A549 (cell line): ENCODE data around the gene GJA3. TPM values are rescaled to one million over a fixed set of nuclear protein-coding genes. Genes with fewer than 3 reads are reported as not detected.
A peak's percentile ranks its signal among the peaks of the same experiment; 100 is the strongest.

Experiments used
- ATAC-seq, 2 experiments: fragments of 200-7000 bp in 1 of 2; fragments of >200 bp in 1 of 2; cut with Nextera tagmentation in 1 of 2; cut with Tn5 transposase in 1 of 2; 3 replicates each; pipeline versions ENCODE4 v1.8.0 to v1.9.1; 2018 to 2020; ENCODE audit warnings: mild to moderate bottlenecking in 1 of 2, moderate library complexity in 1 of 2
- CTCF ChIA-PET: fragments of 300-600 bp; sonication (Branson Sonifier 250); formaldehyde crosslinking; extraction: SDS; loops from one replicate; lab custom pipeline; 2021; ENCODE audit warnings: antibody characterized with exemption, inconsistent platforms; lab: Yijun Ruan, JAX
- POLR2A ChIA-PET: fragments of 350-600 bp; formaldehyde crosslinking; extraction: SDS; loops from one replicate; lab custom pipeline; 2021; ENCODE audit warnings: antibody characterized with exemption, inconsistent platforms; lab: Yijun Ruan, JAX
- DNase-seq, 2 experiments: peaks; one replicate each; pipeline versions ENCODE4 v3.0.0 to v3.0.0-alpha.2; 2011 to 2016; ENCODE audit warnings: low read depth in 1 of 2, low spot score in 1 of 2
- FAIRE-seq: peaks from 2 replicates; lab custom pipeline; 2011; peaks lifted over from hg19 to GRCh38; lab: Jason Lieb, UNC
- H3K27ac ChIP-seq, 2 experiments: fragments of >200 bp; sonication (Bioruptor Twin); formaldehyde crosslinking; 3 replicates each; pipeline ENCODE4 v1.5.1; 2016 to 2017
- H3K4me1 ChIP-seq: fragments of >200 bp; sonication (Bioruptor Twin); formaldehyde crosslinking; 3 replicates; pipeline ENCODE4 v1.6.1; 2016
- H3K4me2 ChIP-seq: fragments of >200 bp; sonication (Bioruptor Twin); formaldehyde crosslinking; 3 replicates; pipeline ENCODE4 v1.6.1; 2016
- H3K4me3 ChIP-seq: fragments of >200 bp; sonication (Bioruptor Twin); formaldehyde crosslinking; 3 replicates; pipeline ENCODE4 v1.5.1; 2016
- H3K9me3 ChIP-seq: fragments of >200 bp; sonication (Bioruptor Twin); formaldehyde crosslinking; 3 replicates; pipeline ENCODE4 v1.6.1; 2016
- BCL3 ChIP-seq: fragments of >200 bp; sonication (Bioruptor Twin); formaldehyde crosslinking; IDR thresholded peaks from 3 replicates; pipeline ENCODE4 v1.6.1; 2016
- BHLHE40 ChIP-seq: IDR thresholded peaks from 2 replicates; pipeline ENCODE4 v1.6.1; 2012; ENCODE audit warnings: low read depth, low read length, inconsistent platforms
- CBX2 ChIP-seq: fragments of 200-600 bp; sonication (generic); IDR thresholded peaks from 2 replicates; pipeline ENCODE4 v1.6.1; 2016; ENCODE audit warnings: low read depth, mild to moderate bottlenecking, borderline replicate concordance
- CEBPB ChIP-seq, 2 experiments: fragments of >200 bp in 1 of 2; sonication (Bioruptor Twin) in 1 of 2; formaldehyde crosslinking in 1 of 2; IDR thresholded peaks; 2 replicates each; pipeline ENCODE4 v1.6.1; 2012 to 2016
- CHD2 ChIP-seq: fragments of 150-350 bp; IDR thresholded peaks from 2 replicates; pipeline ENCODE4 v1.6.1; 2014; ENCODE audit warnings: low read length; ENCODE audit not compliant: partially characterized antibody
- E2F6 ChIP-seq: IDR thresholded peaks from 2 replicates; pipeline ENCODE4 v1.6.1; 2012; ENCODE audit warnings: low read depth, borderline replicate concordance
- EP300 ChIP-seq, 2 experiments: fragments of >200 bp; sonication (Bioruptor Twin); formaldehyde crosslinking; IDR thresholded peaks; 2 replicates in 1 of 2; 3 replicates in 1 of 2; pipeline ENCODE4 v1.6.1; 2016 to 2017
- ESRRA ChIP-seq: fragments of 150-350 bp; IDR thresholded peaks from 2 replicates; pipeline ENCODE4 v1.6.1; 2014; ENCODE audit warnings: mild to moderate bottlenecking, low read length, borderline replicate concordance
- FOSL2 ChIP-seq, 2 experiments: fragments of 450-650 bp in 1 of 2; fragments of >200 bp in 1 of 2; sonication (Bioruptor Twin) in 1 of 2; formaldehyde crosslinking; IDR thresholded peaks; 2 replicates each; pipeline versions ENCODE4 v1.5.0 to v1.6.1; 2016 to 2020; ENCODE audit warnings: mild to moderate bottlenecking in 1 of 2, moderate library complexity in 1 of 2
- GATA3 ChIP-seq: IDR thresholded peaks from 2 replicates; pipeline ENCODE4 v1.6.1; 2012; ENCODE audit warnings: borderline replicate concordance
- HDAC2 ChIP-seq: fragments of 200-600 bp; sonication (generic); IDR thresholded peaks from 2 replicates; pipeline ENCODE4 v1.6.1; 2016
- HOXB5 ChIP-seq: fragments of 250-450 bp; sonication (Bioruptor Pico); IDR thresholded peaks from 2 replicates; pipeline ENCODE4 v1.5.0; 2020; ENCODE audit warnings: mild to moderate bottlenecking, moderate library complexity
- MAFK ChIP-seq: fragments of 450-650 bp; IDR thresholded peaks from 2 replicates; pipeline ENCODE4 v1.6.1; 2014; ENCODE audit not compliant: partially characterized antibody
- MYC ChIP-seq: IDR thresholded peaks from 2 replicates; pipeline ENCODE4 v1.6.1; 2012; ENCODE audit warnings: mild to moderate bottlenecking, inconsistent platforms, low read length, improper control_type of control experiment, borderline replicate concordance
- NFE2L2 ChIP-seq: fragments of 150-350 bp; conservative IDR thresholded peaks from 2 replicates; pipeline ENCODE4 v1.6.1; 2014; ENCODE audit warnings: low read length
- NR3C1 ChIP-seq: fragments of >200 bp; sonication (Bioruptor Twin); formaldehyde crosslinking; IDR thresholded peaks from 3 replicates; pipeline ENCODE4 v1.6.1; 2017
- PBX3 ChIP-seq: IDR thresholded peaks from 2 replicates; pipeline ENCODE4 v1.6.1; 2012
- PHF8 ChIP-seq: fragments of 200-600 bp; sonication (generic); IDR thresholded peaks from 2 replicates; pipeline ENCODE4 v1.6.1; 2016; ENCODE audit warnings: low read depth, mild to moderate bottlenecking, antibody characterized with exemption, moderate library complexity, borderline replicate concordance
- SREBF2 ChIP-seq: fragments of 450-650 bp; IDR thresholded peaks from 2 replicates; pipeline ENCODE4 v1.6.1; 2014; ENCODE audit warnings: mild to moderate bottlenecking, moderate library complexity
- TP53 ChIP-seq: fragments of 250-450 bp; sonication (Bioruptor Pico); IDR thresholded peaks from 2 replicates; pipeline ENCODE4 v1.5.0; 2021; ENCODE audit warnings: mild to moderate bottlenecking, moderate library complexity
- ZSCAN20 ChIP-seq: fragments of 250-450 bp; sonication (Bioruptor Pico); IDR thresholded peaks from 2 replicates; pipeline ENCODE4 v1.8.0; 2022; ENCODE audit warnings: mild to moderate bottlenecking, moderate library complexity
- WGBS: methylation state at CpG from one replicate; pipeline ENCODE4 v1.1.6; 2017; ENCODE audit errors: missing lambda C conversion rate; 5-methylcytosine and 5-hydroxymethylcytosine counted together
- polyA plus RNA-seq, 4 experiments: library from polyadenylated mRNA; depleted of rRNA in 3 of 4; stranded (reverse); fragments of >200 nt; fragmentation: RNase III in 1 of 4; extraction: RNeasy Plus Mini Kit Qiagen cat#74134 plus additional on column Dnase treatment in 1 of 4; gene quantifications; 2 replicates in 3 of 4; 3 replicates in 1 of 4; pipeline ENCODE4 v1.2.3, GENCODE V29; 2011 to 2017

Gene GJA3
- polyA plus RNA-seq, 2 of the 4 experiments (the other 2 are of a cell fraction): 0.06 to 0.19 TPM

GRCh38 chr13:20130652-20131051, 30.2 kb downstream of the GJA3 start:
- 86% methylated on average over 2 of the region's 2 CpGs for WGBS
- ATAC-seq: no peak
- DNase-seq: no peak
- Histone ChIP-seq H3K4me2 (no peak overlapping the region), H3K9me3 (no peaks in the 10 kb centered on the region), H3K4me1 (peaks cover 6% of the 10 kb centered on the region; the same call in 1 of the 3 replicates), H3K27ac (no peak overlapping the region), H3K4me3 (no peak overlapping the region)
- ChIA-PET POLR2A (no interaction called here), CTCF (interaction anchor here (0.8 kb wide), 1 partner anchor 33 kb away, joined by 4 read pairs; no protein-coding TSS in a partner anchor)
- TF ChIP-seq SREBF2: no peak
- TF ChIP-seq ESRRA: no peak
- TF ChIP-seq PHF8: no peak
- no peak for FAIRE-seq

GRCh38 chr13:20130012-20130411, 30.8 kb downstream of the GJA3 start:
- no peak for FAIRE-seq
- TF ChIP-seq HOXB5 (no peak), FOSL2 (IDR thresholded peaks at IDR 0.05) (no peak), FOSL2 (CRISPR knock-in tag; IDR thresholded peaks at IDR 0.05) (no peak), CEBPB (IDR thresholded peaks at IDR 0.05) (no peak), BHLHE40 (no peak), PBX3 (no peak), BCL3 (no peak), NFE2L2 (no peak), GATA3 (no peak), CHD2 (no peak), EP300 (IDR thresholded peaks at IDR 0.05) (no peak), CBX2 (no peak)
- Histone ChIP-seq H3K9me3 (no peaks in the 10 kb centered on the region), H3K27ac (no peak overlapping the region), H3K4me1 (peaks cover 12% of the 10 kb centered on the region; the same call in 2 of the 3 replicates), H3K4me2 (no peak overlapping the region), H3K4me3 (no peak overlapping the region)
- ATAC-seq: no peak
- DNase-seq: no peak
- ChIA-PET CTCF (no interaction called here), POLR2A (no interaction called here)
- WGBS: 43% methylated on average over 2 of the region's 2 CpGs

GRCh38 chr13:20129076-20129475, 31.8 kb downstream of the GJA3 start:
- CTCF ChIA-PET: interaction anchor here (0.7 to 2.9 kb wide), 4 partner anchors 24 to 38 kb away, joined by 3 to 19 read pairs (median 4); partner anchors contain the start of gene GJA3
- Histone ChIP-seq H3K4me2 (no peak overlapping the region), H3K27ac (no peak overlapping the region), H3K4me3 (no peak overlapping the region), H3K9me3 (no peaks in the 10 kb centered on the region), H3K4me1 (peaks cover 13% of the 10 kb centered on the region; the same call in 2 of the 3 replicates)
- TF ChIP-seq FOSL2 (IDR thresholded peaks at IDR 0.05) (no peak), FOSL2 (CRISPR knock-in tag; IDR thresholded peaks at IDR 0.05) (no peak), ZSCAN20 (no peak), TP53 (CRISPR knock-in tag) (no peak), MYC (no peak), CBX2 (no peak)
- FAIRE-seq (no peak), ATAC-seq (no peak), DNase-seq (no peak)
- POLR2A ChIA-PET: interaction anchor here (2.4 kb wide), 1 partner anchor 10 kb away, joined by 32 read pairs; no protein-coding TSS in a partner anchor
- WGBS: 85% methylated on average over 14 of the region's 18 CpGs

GRCh38 chr13:20128459-20128931, 32.4 kb downstream of the GJA3 start:
- POLR2A ChIA-PET: interaction anchor here (1.5 to 2.4 kb wide), 2 partner anchors 9 kb away, joined by 5 to 32 read pairs; no protein-coding TSS in a partner anchor
- Histone ChIP-seq H3K27ac (peak overlapping the region; percentile 83 to 93; a peak in 4 of 6 replicates), H3K4me2 (peak overlapping the region; percentile 96)
- WGBS: 86% methylated on average over 21 of the region's 28 CpGs
- TF ChIP-seq MAFK (no peak), NR3C1 (no peak), ESRRA (no peak), HDAC2 (no peak), HOXB5 (no peak), CHD2 (no peak), E2F6 (no peak)
- TF ChIP-seq, all 56 proteins: peak for 0
- DNase-seq: no peak
- H3K4me1 ChIP-seq: peaks cover 13% of the 10 kb centered on the region; the same call in 2 of the 3 replicates
- no peak overlapping the region; the same call in 2 of the 3 replicates for H3K4me3 ChIP-seq
- H3K9me3 ChIP-seq: no peaks in the 10 kb centered on the region
- no peak for FAIRE-seq
- CTCF ChIA-PET: interaction anchor here (0.7 to 3.1 kb wide), 11 partner anchors 7 to 57 kb away, joined by 3 to 19 read pairs (median 4); partner anchors contain the start of gene GJA3
- peak in 1 of 2 experiments; percentile 36; a peak in 2 of 6 replicates for ATAC-seq
